NCI-H146 (cell line): ENCODE results near the gene FBP1.
"Not testable (repeated sequence)": the region's sequence is repeated elsewhere in the genome, so short reads cannot be mapped to it uniquely, and the experiment has no call there.

Experiments
- DNase-seq: peaks from one replicate; lab custom pipeline; 2025; lab: John Stamatoyannopoulos, UW

Gene FBP1

DNA sequence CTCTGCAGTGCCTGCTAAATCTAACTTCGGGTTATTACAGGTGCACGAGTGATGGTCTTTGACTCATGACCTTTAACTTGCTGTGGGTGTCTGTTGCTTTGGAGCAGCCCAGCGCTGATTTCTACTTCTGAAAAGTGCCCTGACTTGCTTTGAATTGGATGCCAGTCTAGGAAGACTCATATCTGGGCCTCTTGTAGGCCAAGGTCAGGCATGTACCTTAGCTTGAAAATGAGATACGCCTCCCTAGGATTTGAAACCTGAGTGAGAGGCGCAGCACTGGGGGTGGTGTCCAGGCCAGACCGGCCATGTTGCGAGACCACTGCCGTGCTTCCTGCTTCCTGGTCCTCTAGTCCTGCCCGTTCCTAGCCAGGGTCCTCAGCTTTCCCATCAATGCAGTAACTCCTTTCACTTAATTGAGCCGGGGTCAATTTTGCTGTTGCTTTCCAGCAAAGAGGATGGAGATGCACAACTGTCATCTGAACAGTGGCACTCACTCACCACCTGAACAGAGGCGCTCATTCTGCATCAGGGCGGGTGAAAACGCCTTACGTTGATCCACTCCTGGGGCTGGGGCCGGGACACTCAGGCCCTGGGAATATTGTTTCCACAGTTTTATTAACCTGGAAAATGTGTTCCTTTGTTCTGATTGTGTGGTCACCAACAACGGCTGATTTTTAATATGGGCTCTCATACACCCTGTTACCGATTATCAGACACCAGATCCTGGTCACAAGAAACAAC is 70.2 kb downstream of the FBP1 start:
- DNase-seq = no peak

DNA sequence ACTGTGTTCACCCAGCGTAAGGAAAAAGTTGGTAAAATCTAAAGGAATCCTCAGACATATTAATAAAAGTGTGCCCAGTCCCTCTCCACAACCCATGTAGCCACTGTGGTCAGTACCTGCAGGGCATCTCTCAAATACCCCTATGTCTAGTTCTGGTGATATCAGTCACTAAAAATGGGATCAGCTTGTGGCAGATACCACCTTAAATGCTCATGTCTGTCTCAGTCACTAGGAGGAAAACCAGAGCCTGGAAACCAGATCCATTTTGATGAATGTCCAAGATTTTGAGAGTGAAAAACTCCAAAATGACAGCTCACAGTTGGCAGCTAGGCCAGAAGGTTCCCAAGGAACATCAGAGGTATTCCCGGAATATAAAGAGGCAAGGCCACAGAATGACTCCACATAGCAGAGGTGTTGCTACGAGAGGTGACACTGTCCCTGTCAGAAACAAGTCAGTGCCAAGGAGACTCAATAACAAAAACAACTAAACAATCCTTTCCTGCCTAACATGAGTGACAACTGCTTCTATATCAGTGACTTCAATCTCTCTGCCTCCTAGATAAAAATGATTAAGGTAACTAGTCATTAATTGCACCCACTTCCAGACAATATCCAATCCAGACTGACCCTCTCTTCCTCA is 70.9 kb downstream of the FBP1 start:
- DNase-seq = no peak

DNA sequence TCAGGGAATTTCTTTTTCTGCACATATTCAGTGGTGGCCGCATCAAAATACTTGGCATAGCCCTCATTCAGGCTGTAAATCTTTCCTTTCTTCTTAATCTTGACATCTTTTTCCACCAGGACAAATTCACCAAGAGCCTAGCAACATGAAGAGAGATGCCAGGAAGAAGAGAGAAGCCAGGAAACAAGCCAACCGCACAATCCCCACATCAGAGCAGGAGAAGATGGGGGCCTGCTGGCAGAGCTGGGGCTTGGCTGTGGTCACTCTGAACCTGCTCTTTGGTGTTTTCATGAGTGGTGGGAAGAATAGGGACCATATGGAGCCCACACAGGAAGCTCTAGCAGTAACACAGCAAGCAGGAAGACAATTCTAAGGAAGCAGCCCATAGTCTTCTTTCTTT is 72.0 kb downstream of the FBP1 start:
- DNase-seq = no peak

DNA sequence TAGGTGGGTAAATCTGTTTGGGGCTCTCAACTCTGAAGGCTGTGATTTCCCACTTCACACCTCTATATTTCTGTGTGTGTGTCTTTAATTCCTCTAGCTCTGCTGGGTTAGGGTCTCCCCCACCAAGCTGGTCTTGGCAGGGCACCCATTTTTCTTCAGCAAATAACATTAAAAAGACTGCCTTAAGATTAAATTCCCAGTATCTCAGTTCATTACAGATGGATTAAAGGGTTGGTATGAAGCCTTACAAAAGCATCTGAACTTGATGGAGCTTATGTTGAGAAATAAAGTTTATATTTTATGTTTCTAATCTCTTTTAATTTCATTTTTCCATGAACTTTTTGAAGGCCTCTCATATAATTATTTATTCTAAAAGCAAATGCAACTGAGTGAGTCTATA is 72.8 kb downstream of the FBP1 start:
- DNase-seq = no peak

DNA sequence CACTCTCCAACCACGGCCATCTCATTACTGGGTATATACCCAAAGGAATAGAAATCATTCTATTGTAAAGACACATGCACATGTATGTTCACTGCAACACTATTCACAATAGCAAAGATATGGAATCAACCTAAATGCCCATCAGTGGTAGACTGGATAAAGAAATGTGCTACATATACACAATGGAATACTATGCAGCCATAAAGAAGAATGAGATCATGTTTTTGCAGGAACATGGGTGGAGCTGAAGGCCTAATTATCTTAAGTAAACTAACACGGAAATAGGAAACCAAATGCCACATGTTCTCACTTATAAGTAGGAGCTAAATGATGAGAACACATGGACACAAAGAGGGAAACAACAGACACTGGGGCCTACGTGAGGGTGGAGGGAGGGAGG is 75.0 kb downstream of the FBP1 start:
- not testable (repeated sequence) for DNase-seq

DNA sequence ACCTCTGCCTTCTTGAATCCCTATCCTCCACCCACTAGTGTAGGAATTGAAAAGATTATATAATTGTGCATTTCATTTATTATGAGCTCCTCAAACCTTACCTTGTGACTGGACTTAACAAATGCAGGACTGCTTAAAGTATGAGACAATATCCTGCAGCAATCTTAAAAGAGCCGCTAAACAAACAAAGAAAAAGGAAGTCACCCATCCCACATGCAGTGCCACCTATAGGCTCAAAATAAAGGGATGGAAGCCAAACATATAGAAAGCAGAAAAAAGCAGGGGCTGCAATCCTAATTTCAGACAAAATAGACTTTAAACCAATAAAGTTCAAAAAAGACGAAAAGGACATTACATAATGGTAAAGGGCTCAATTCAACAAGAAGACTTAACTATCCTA is 75.8 kb downstream of the FBP1 start:
- no peak for DNase-seq

DNA sequence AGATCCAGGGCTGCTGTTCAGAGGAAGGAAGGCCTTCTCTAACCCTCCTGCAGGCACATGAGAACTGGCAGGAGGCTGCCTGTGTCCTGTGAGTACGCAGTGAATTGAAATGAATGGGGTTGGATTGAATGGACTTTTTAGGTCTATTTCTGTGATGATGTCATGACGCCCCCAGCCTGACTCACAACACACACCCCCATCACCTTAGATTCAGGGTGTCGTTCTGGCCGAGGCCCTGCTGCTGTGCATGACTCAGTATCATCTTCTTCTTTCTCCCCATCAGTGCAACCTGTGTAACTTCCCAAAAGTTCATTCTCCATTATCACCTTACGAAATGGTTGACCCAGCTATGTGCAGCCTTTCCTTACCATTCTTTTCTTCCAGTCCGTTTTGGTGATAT is 79.1 kb downstream of the FBP1 start:
- DNase-seq = no peak

DNA sequence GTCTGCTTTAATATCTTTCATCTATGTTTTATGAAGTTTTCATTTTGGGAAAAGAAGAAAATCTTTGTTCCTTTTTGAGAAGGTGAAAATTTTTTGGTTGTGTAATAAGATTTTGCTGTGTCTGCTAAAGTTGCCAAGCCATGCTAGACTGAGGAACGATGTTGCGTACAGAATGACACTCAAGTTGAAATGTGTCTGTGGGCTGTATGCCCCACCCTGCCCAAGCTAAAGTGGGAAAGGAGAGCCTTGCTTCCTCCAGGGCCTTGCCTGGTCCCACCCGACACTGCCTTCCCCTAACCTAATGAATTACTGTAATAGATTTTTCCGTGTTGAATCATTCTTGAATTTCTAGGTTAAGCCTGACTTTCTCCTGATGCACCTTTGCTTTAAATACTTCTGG is 81.9 kb downstream of the FBP1 start:
- no peak for DNase-seq

DNA sequence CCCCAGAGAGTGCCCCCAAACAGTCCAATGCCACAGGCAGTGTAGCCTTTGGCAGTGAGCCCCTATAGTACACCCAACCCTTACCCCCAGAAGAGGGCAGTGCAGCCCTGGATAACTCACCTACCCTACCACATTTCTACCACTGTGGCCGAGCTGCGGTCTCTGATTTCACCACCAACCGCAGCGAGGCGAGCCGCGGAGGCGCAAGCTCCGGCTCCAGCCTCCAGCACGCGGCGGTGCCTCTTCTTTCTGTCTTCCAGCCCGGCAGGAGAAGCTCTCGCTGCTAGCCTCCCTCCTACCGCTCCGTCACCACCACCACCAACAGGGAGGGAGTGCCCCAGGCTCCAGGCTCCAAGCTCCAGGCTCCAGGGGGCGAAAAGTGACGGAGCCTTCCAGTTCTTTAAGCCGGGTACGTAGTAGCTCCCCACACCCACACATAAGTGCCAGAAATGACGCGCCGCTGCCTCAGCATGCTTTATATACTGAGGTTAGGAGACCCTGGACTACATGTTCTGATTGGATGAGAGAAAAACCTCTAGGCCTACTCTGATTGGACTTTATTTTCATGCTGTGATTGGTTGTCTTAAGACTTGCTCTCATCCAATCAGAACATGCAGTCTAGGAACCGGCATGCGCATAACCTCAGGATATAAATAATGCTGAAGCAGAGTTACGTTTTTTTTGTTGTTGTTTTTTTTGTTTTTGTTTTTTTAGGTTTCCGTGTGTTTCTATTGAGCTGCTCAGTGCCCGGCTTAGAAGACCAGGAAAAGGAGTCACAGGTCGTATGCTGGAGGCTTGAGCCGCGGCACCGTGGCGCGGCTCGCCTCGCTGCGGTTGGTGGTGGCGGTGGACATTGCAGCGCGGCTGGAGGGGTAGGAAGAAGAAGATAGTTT is 84.6 kb downstream of the FBP1 start, which contains the start of gene PCAT7:
TSS of gene PCAT7 (plus strand) at position 645 of the 893 bp plus-strand sequence.
- DNase-seq = peak; percentile 64

DNA sequence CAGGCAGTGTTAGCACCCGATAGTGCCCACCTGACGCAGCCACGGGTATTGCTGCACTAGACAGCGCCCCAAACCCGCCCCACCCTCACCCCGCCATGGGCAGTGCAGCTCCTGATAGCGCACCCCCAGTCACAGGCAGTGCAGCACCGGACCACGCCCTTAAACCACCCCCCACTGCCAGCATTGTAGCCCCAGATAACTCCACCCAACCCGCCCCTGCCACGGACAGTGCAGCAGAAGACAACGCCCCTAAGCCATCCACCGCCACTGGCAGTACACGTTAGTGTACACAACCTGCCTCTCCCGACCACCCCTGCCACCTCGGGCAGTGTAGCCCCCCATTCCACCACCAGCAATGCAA is 85.3 kb downstream of the FBP1 start:
- no peak for DNase-seq
